B cell (primary cell): ENCODE data around the gene GPC3. TPM values are rescaled to one million over a fixed set of nuclear protein-coding genes. Genes with fewer than 3 reads are reported as not detected.

ENCODE experiments used
- ATAC-seq: fragments of 200-7000 bp; cut with Tn5 transposase; one replicate; pipeline ENCODE4 v1.10.0; 2021; ENCODE audit warnings: low read depth, mild to moderate bottlenecking, moderate number of reproducible peaks, moderate library complexity
- CTCF ChIA-PET: fragments of 350-600 bp; sonication (Branson Sonifier 250); formaldehyde crosslinking; loops from one replicate; lab custom pipeline; 2021; ENCODE audit warnings: antibody characterized with exemption, inconsistent platforms; lab: Charles Lee
- POLR2A ChIA-PET: fragments of 350-600 bp; sonication (Branson Sonifier 250); formaldehyde crosslinking; loops from one replicate; lab custom pipeline; 2021; ENCODE audit warnings: antibody characterized with exemption; lab: Charles Lee
- DNase-seq: peaks from one replicate; pipeline ENCODE4 v3.0.0; 2013
- H2AFZ ChIP-seq: 2 replicates; pipeline ENCODE4 v1.6.1; 2012; ENCODE audit warnings: mild to moderate bottlenecking, low read depth, low read length; ENCODE audit not compliant: insufficient read depth, poor library complexity, severe bottlenecking
- H3K27ac ChIP-seq, 2 donors: 1 replicate in 1 of 2; 2 replicates in 1 of 2; pipeline ENCODE4 v1.5.1; 2012 to 2013; ENCODE audit warnings: low read length in 2 of 2, mild to moderate bottlenecking in 2 of 2, moderate library complexity in 1 of 2
- H3K27me3 ChIP-seq, 4 experiments: fragments of 200-600 bp in 1 of 4; sonication (generic) in 1 of 4; replicated peaks in 1 of 4; 1 replicate in 2 of 4; 2 replicates in 2 of 4; pipeline versions ENCODE4 v1.6.1 to v1.7.0; 2013 to 2016; ENCODE audit warnings: low read length in 3 of 4, mild to moderate bottlenecking in 2 of 4, mixed read lengths in 1 of 4, moderate library complexity in 1 of 4; ENCODE audit not compliant: insufficient read depth in 4 of 4, control insufficient read depth in 3 of 4; ENCODE audit errors: control extremely low read depth in 1 of 4
- H3K36me3 ChIP-seq, 2 experiments: replicated peaks in 1 of 2; 1 replicate in 1 of 2; 2 replicates in 1 of 2; pipeline versions ENCODE4 v1.6.1 to v1.7.1; 2013; ENCODE audit warnings: low read length in 1 of 2; ENCODE audit not compliant: insufficient read depth in 2 of 2, control insufficient read depth in 1 of 2; ENCODE audit errors: control extremely low read depth in 1 of 2, extremely low read depth in 1 of 2
- H3K4me1 ChIP-seq, 2 donors: fragments of 200-600 bp in 1 of 2; sonication (generic) in 1 of 2; 1 replicate in 1 of 2; 2 replicates in 1 of 2; pipeline versions ENCODE4 v1.5.1 to v1.6.1; 2013 to 2017; ENCODE audit warnings: low read length in 2 of 2; ENCODE audit not compliant: control insufficient read depth in 2 of 2, insufficient read depth in 2 of 2
- H3K4me2 ChIP-seq: replicated peaks from 2 replicates; pipeline ENCODE3; 2012; ENCODE audit warnings: mild to moderate bottlenecking, low read depth, low read length; ENCODE audit not compliant: poor library complexity, severe bottlenecking
- H3K4me3 ChIP-seq, 5 experiments: fragments of 200-600 bp in 1 of 5; sonication (generic) in 1 of 5; 1 replicate in 3 of 5; 2 replicates in 2 of 5; pipeline versions ENCODE4 v1.5.1 to v1.7.0; 2011 to 2016; ENCODE audit warnings: low read length in 4 of 5, mild to moderate bottlenecking in 4 of 5, low read depth in 2 of 5, control low read depth in 1 of 5, moderate library complexity in 1 of 5; ENCODE audit not compliant: insufficient read depth in 1 of 5; ENCODE audit errors: control extremely low read depth in 1 of 5, extremely low read depth in 1 of 5
- H3K79me2 ChIP-seq: fragments of 200-600 bp; sonication (generic); one replicate; pipeline ENCODE4 v1.6.0; 2016; ENCODE audit warnings: low read length; ENCODE audit not compliant: control insufficient read depth, insufficient read depth
- H3K9ac ChIP-seq: fragments of 200-600 bp; sonication (generic); 2 replicates; pipeline ENCODE4 v1.6.1; 2017; ENCODE audit warnings: mild to moderate bottlenecking, low read length, moderate library complexity
- H3K9me3 ChIP-seq, 3 donors: one replicate each; pipeline versions ENCODE4 v1.6.1 to v1.7.1; 2013; ENCODE audit warnings: low read length in 2 of 3; ENCODE audit not compliant: control insufficient read depth in 2 of 3, insufficient read depth in 1 of 3; ENCODE audit errors: control extremely low read depth in 1 of 3
- H4K20me1 ChIP-seq: 2 replicates; pipeline ENCODE4 v1.6.0; 2012; ENCODE audit warnings: mild to moderate bottlenecking, low read length; ENCODE audit not compliant: insufficient read depth, control insufficient read depth, poor library complexity, severe bottlenecking
- H3K27ac Mint-ChIP-seq: one replicate; pipeline ENCODE4 v1.8.0; 2021; ENCODE audit warnings: mixed read lengths
- H3K27me3 Mint-ChIP-seq: one replicate; pipeline ENCODE4 v1.8.0; 2021; ENCODE audit warnings: mixed read lengths
- H3K4me1 Mint-ChIP-seq: one replicate; pipeline ENCODE4 v1.8.0; 2021; ENCODE audit warnings: mixed read lengths
- H3K4me3 Mint-ChIP-seq: one replicate; pipeline ENCODE4 v1.8.0; 2021; ENCODE audit warnings: mixed read lengths
- H3K9me3 Mint-ChIP-seq: one replicate; pipeline ENCODE4 v1.8.0; 2022; ENCODE audit warnings: mixed read lengths; ENCODE audit not compliant: insufficient read depth
- CTCF ChIP-seq: fragments of 200-600 bp; IDR thresholded peaks from one replicate; pipeline ENCODE4 v1.8.0; 2022; ENCODE audit warnings: antibody characterized with exemption, mild to moderate bottlenecking
- EZH2 ChIP-seq: IDR thresholded peaks from 2 replicates; pipeline ENCODE4 v1.6.1; 2012; ENCODE audit warnings: borderline replicate concordance, low read depth, mild to moderate bottlenecking, moderate library complexity, low read length; ENCODE audit not compliant: insufficient read depth, poor library complexity, severe bottlenecking
- WGBS: methylation state at CpG from one replicate; pipeline ENCODE4 v1.1.5; 2013; ENCODE audit warnings: missing lambda C conversion rate; ENCODE audit not compliant: insufficient coverage; 5-methylcytosine and 5-hydroxymethylcytosine counted together
- intact Hi-C: fragments of 100-400 bp; cut with micrococcal nuclease; formaldehyde crosslinking; loops from one replicate; pipeline ENCODE4 v1.10.0; 2022
- polyA plus RNA-seq: library from polyadenylated mRNA; depleted of rRNA; stranded (reverse); fragments of >200 nt; gene quantifications from 2 replicates; pipeline ENCODE4 v1.2.3, GENCODE V29; 2012
- total RNA-seq, 2 donors: library from RNA; stranded (reverse); fragments of 120-200 nt in 1 of 2; gene quantifications; 1 replicate in 1 of 2; 2 replicates in 1 of 2; pipeline versions ENCODE4 v1.2.3 to v1.2.4, GENCODE V29; 2013 to 2022

Gene GPC3
- total and polyA plus RNA-seq, 2 donors (not counting 1 experiment from before 2014, with no cell fraction given) = not detected

- Histone ChIP-seq H3K4me1 (no peaks in the 10 kb centered on the region), H3K4me3 (no peak overlapping the region), H3K27ac (no peak overlapping the region), H4K20me1 (no peaks in the 10 kb centered on the region), H3K79me2 (no peaks in the 10 kb centered on the region), H3K27me3 (no peaks in the 10 kb centered on the region), H3K9me3 (no peaks in the 10 kb centered on the region), H3K4me2 (no peak overlapping the region), H3K36me3 (no peaks in the 10 kb centered on the region), H2AFZ (no peak overlapping the region), H3K9ac (no peak overlapping the region)
- intact Hi-C loops = no loop called here
- no CpG with 5 or more reads among the region's 5 CpGs for WGBS
- no peak overlapping the region for H3K27ac Mint-ChIP-seq
- H3K9me3 Mint-ChIP-seq = no peaks in the 10 kb centered on the region
- no peak for DNase-seq
- H3K27me3 Mint-ChIP-seq = no peaks in the 10 kb centered on the region
- ChIA-PET CTCF (no interaction called here), POLR2A (no interaction called here)
- H3K4me1 Mint-ChIP-seq = no peaks in the 10 kb centered on the region
- H3K4me3 Mint-ChIP-seq = no peak overlapping the region
- TF ChIP-seq EZH2 (no peak), CTCF (no peak)
- ATAC-seq = no peak
These were observed 316.2 kb downstream of the GPC3 start for GRCh38 chrX:133669214-133669613.

GRCh38 chrX:133668225-133668931 lies 317.0 kb downstream of the GPC3 start:
- H3K4me3 ChIP-seq = no peak overlapping the region
- no peaks in the 10 kb centered on the region for H3K4me1 ChIP-seq
- no peaks in the 10 kb centered on the region for H3K27me3 ChIP-seq
- H3K79me2 ChIP-seq = no peaks in the 10 kb centered on the region
- intact Hi-C loops = no loop called here
- no peak for ATAC-seq
- Mint-ChIP-seq H3K4me1 (no peaks in the 10 kb centered on the region), H3K4me3 (no peak overlapping the region), H3K27me3 (no peaks in the 10 kb centered on the region), H3K9me3 (no peaks in the 10 kb centered on the region), H3K27ac (no peak overlapping the region)
- no peak overlapping the region for H3K9ac ChIP-seq
- no peaks in the 10 kb centered on the region for H3K36me3 ChIP-seq
- POLR2A ChIA-PET = no interaction called here
- 40% methylated on average over 1 of the region's 3 CpGs for WGBS
- CTCF ChIA-PET = no interaction called here
- no peaks in the 10 kb centered on the region for H3K9me3 ChIP-seq
- H2AFZ ChIP-seq = no peak overlapping the region
- DNase-seq = no peak
- TF ChIP-seq EZH2 (no peak), CTCF (no peak)
- H3K27ac ChIP-seq = no peak overlapping the region
- H4K20me1 ChIP-seq = no peaks in the 10 kb centered on the region
- H3K4me2 ChIP-seq = no peak overlapping the region
